GM12878 (cell line): ENCODE data around the gene SAMD3. TPM values are rescaled to one million over a fixed set of nuclear protein-coding genes. Genes with fewer than 3 reads are reported as not detected.

Experiments
- polyA plus RNA-seq, 11 experiments: library from polyadenylated mRNA; depleted of rRNA in 4 of 11; unstranded in 6 of 11; stranded (reverse) in 5 of 11; fragments of >200 nt; fragmentation: Nextera tagmentation in 4 of 11; fragmentation: Illumina TruSeq in 1 of 11; extraction: Ambion mirVana in 4 of 11; extraction: Trizol in 1 of 11; gene quantifications; 1 replicate in 1 of 11; 2 replicates in 10 of 11; pipeline versions ENCODE4 v1.2.1 to v1.2.3, GENCODE V29; 2011 to 2016; ENCODE audit warnings: inconsistent platforms in 2 of 11, missing spikeins in 2 of 11, low read depth in 1 of 11
- total RNA-seq, 4 experiments: library from RNA; depleted of rRNA in 3 of 4; stranded (reverse); fragments of >200 nt in 3 of 4; fragmentation: Illumina TruSeq in 1 of 4; extraction: Trizol in 1 of 4; gene quantifications; 2 replicates each; pipeline versions ENCODE4 v1.2.1 to v1.2.3, GENCODE V29; 2013 to 2021

The SAMD3 gene
- total and polyA plus RNA-seq, 10 of the 15 experiments (the other 5 are each of a cell fraction or from before 2014, with no cell fraction given), result 0.04 to 2.3 (median 0.39) TPM; not detected in 2

Other genes starting within 250 kb of the SAMD3 start
- gene L3MBTL3, start 204.4 kb downstream of the SAMD3 start, total RNA-seq (2014; rRNA removed), result 2.9 and 4.2 TPM in 2 replicates
- 5.3 and 6.5 TPM in 2 replicates for gene L3MBTL3, start 204.4 kb downstream of the SAMD3 start, total RNA-seq (2014; rRNA removed; fragmentation: Illumina TruSeq; extraction: Trizol)
- 5.3 and 9.4 TPM in 2 replicates for gene L3MBTL3, start 204.4 kb downstream of the SAMD3 start, total RNA-seq (2021)
- 8.8 and 8.9 TPM in 2 replicates for gene L3MBTL3, start 204.4 kb downstream of the SAMD3 start, polyA plus RNA-seq (2011; rRNA removed)
- gene L3MBTL3, start 204.4 kb downstream of the SAMD3 start, polyA plus RNA-seq (2014; fragmentation: Illumina TruSeq; extraction: Trizol), result 6.9 and 8.6 TPM in 2 replicates
- 1 to 10 TPM; 1.6 to 6.2 TPM for gene L3MBTL3, start 204.4 kb downstream of the SAMD3 start, polyA plus RNA-seq (2014; fragmentation: Nextera tagmentation; extraction: Ambion mirVana)
- gene L3MBTL3, start 204.4 kb downstream of the SAMD3 start, polyA plus RNA-seq (2014; rRNA removed), result 6.0 and 6.2 TPM in 2 replicates
- gene L3MBTL3, start 204.4 kb downstream of the SAMD3 start, polyA plus RNA-seq (2016; fragmentation: Nextera tagmentation; extraction: Ambion mirVana), result 1 to 10 TPM in 1 of 2 experiments, under 1 TPM in 1; 0.71 to 2.0 TPM
- 7.3 and 7.6 TPM in 2 replicates for gene TMEM200A, start 143.1 kb upstream of the SAMD3 start, total RNA-seq (2014; rRNA removed)
- gene TMEM200A, start 143.1 kb upstream of the SAMD3 start, total RNA-seq (2014; rRNA removed; fragmentation: Illumina TruSeq; extraction: Trizol), result 9.0 and 10.0 TPM in 2 replicates
- 7.6 and 9.0 TPM in 2 replicates for gene TMEM200A, start 143.1 kb upstream of the SAMD3 start, total RNA-seq (2021)
- gene TMEM200A, start 143.1 kb upstream of the SAMD3 start, polyA plus RNA-seq (2011; rRNA removed), result 12.4 and 17.2 TPM in 2 replicates
- 10.6 and 12.0 TPM in 2 replicates for gene TMEM200A, start 143.1 kb upstream of the SAMD3 start, polyA plus RNA-seq (2014; fragmentation: Illumina TruSeq; extraction: Trizol)
- 10 to 100 TPM in 1 of 2 experiments, 1 to 10 TPM in 1; 6.0 to 10.0 TPM for gene TMEM200A, start 143.1 kb upstream of the SAMD3 start, polyA plus RNA-seq (2014; fragmentation: Nextera tagmentation; extraction: Ambion mirVana)
- gene TMEM200A, start 143.1 kb upstream of the SAMD3 start, polyA plus RNA-seq (2014; rRNA removed), result 4.0 and 5.5 TPM in 2 replicates
- 1 to 10 TPM; 9.2 to 9.9 TPM for gene TMEM200A, start 143.1 kb upstream of the SAMD3 start, polyA plus RNA-seq (2016; fragmentation: Nextera tagmentation; extraction: Ambion mirVana)